ENCODE measurements around the gene CYP27B1. TPM values are rescaled to one million over a fixed set of nuclear protein-coding genes. Genes with fewer than 3 reads are reported as not detected.

CYP27B1 gene
- total and polyA plus RNA-seq, 2 experiments from 2014 or later = 1.1 to 2.7 TPM

DNA sequence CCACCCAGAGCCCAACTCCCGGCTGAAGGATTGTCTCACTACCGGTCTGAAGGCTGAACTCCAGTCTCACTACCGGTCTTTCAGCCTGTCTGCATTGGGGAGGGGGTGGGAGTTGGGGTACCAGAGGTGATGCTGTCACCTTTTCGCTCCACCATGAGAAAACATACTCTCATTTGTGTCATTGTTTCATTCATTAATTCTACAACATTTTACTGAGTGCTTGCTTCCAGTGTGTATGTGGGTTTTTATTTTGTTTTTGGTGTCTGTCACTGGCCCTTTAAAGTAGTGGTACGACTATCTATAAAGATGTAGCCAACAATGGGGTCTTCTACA is 14.2 kb downstream of the CYP27B1 start (continued):
- TF ChIP-seq ZNF331 (CRISPR knock-in tag; IDR thresholded peaks at IDR 0.05; ENCODE audit: low read depth) = no peak
- TF ChIP-seq, protein P1, sequence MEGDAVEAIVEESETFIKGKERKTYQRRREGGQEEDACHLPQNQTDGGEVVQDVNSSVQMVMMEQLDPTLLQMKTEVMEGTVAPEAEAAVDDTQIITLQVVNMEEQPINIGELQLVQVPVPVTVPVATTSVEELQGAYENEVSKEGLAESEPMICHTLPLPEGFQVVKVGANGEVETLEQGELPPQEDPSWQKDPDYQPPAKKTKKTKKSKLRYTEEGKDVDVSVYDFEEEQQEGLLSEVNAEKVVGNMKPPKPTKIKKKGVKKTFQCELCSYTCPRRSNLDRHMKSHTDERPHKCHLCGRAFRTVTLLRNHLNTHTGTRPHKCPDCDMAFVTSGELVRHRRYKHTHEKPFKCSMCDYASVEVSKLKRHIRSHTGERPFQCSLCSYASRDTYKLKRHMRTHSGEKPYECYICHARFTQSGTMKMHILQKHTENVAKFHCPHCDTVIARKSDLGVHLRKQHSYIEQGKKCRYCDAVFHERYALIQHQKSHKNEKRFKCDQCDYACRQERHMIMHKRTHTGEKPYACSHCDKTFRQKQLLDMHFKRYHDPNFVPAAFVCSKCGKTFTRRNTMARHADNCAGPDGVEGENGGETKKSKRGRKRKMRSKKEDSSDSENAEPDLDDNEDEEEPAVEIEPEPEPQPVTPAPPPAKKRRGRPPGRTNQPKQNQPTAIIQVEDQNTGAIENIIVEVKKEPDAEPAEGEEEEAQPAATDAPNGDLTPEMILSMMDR (conservative IDR thresholded peaks at IDR 0.05; ENCODE audit: low read depth in 2 of 2) = no peak
- no peak for TF ChIP-seq EZH2 (IDR thresholded peaks at IDR 0.05; ENCODE audit: low read depth, unreplicated experiment)
- TF ChIP-seq CREB1 (CRISPR knock-in tag; IDR thresholded peaks at IDR 0.05; ENCODE audit: low read depth) = no peak
- TF ChIP-seq EZH2phosphoT487 (IDR thresholded peaks at IDR 0.05; ENCODE audit: unreplicated experiment) = no peak
- TF ChIP-seq JUNB (IDR thresholded peaks at IDR 0.05; ENCODE audit: unreplicated experiment) = no peak

DNA sequence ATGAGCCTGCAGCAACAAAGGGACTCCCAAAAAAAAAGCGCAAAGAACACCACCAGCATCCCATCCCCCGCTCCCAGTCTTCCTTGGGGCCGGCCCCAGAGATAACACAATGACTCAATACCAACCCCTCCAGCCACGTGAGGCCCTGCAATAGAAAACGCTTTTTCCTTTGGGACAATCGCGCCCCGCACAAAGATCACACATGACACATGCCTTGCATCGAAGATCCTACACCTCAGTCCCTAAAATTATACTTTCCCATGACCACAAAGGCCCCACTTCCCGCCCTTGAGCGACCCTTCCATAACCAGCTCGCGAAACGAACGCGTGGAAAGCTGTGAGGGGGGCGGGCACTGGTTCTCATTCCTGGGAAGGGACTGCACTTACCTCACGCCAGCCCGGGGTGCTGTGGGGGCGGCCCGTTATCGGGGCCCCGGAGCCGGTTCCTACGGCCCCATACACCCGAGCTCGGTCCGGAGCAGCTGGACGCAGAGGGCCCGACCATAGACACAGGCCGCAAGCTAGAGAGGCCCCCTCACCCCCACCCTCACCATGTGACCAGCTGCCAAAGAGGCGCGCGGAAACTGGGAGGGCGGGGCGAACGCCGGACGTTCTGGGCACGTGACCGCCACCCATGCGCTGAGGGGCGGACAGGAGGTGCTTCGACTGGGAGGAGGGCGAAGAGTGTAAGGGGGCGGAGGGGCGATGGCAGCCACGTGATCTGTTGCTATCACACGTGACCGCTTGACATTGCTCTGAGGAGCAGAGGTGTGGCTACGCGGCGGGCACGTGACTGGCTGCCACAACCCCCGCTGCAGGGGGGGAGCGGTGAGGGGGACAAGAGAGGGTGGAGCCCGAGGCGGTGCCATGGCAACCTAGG is 14.8 kb downstream of the CYP27B1 start, which contains the start of gene CDK4:
Gene CDK4 (minus strand): TSS at position 523 of the 880 bp plus-strand sequence. CDS start 593 bp downstream, outside the sequence.
- Histone ChIP-seq H3K9me2 (ENCODE audit: insufficient read depth) (no peaks in the 10 kb centered on the region), H3K4me3 (peak within 1 kb of the TSS; percentile 97), H2AFZ (peak within 1 kb of the TSS; percentile 63), H3K4me2 (peak within 1 kb of the TSS; percentile 99), H3K27me3 (ENCODE audit: insufficient read depth) (peaks cover 39% of the 10 kb centered on the region), H4K20me1 (replicated peaks; ENCODE audit: insufficient read depth) (no peaks in the 10 kb centered on the region; the same call in 1 of the 2 replicates), H3K36me3 (ENCODE audit: insufficient read depth) (peaks cover 12% of the 10 kb centered on the region), H3F3A (replicated peaks; ENCODE audit: low read depth) (peaks cover 36% of the 10 kb centered on the region), H3K79me2 (replicated peaks; ENCODE audit: insufficient read depth) (peaks cover 26% of the 10 kb centered on the region), H3K27ac (ENCODE audit: low read depth) (peak within 1 kb of the TSS; percentile 90; the same call in 1 of the 2 replicates), H3K4me1 (ENCODE audit: insufficient read depth) (peaks cover 34% of the 10 kb centered on the region)
- peaks cover 49% of the 10 kb centered on the region for H3K36me3 Mint-ChIP-seq (ENCODE audit: low read depth)
- ATAC-seq = peak; percentile 70
- H3K27me3 Mint-ChIP-seq (ENCODE audit: insufficient read depth, low read depth, poor library complexity) = peaks cover 41% of the 10 kb centered on the region
- H3K4me3 Mint-ChIP-seq = peak within 1 kb of the TSS; percentile 99
- peak; percentile 81 for TF ChIP-seq POLR2AphosphoS5 (IDR thresholded peaks at IDR 0.05; ENCODE audit: low read depth)
- no peak for TF ChIP-seq NANOG (IDR thresholded peaks at IDR 0.05; ENCODE audit: borderline replicate concordance)
- TF ChIP-seq CREB1 (CRISPR knock-in tag; IDR thresholded peaks at IDR 0.05; ENCODE audit: low read depth) = peak; percentile 72
- TF ChIP-seq, protein P2, sequence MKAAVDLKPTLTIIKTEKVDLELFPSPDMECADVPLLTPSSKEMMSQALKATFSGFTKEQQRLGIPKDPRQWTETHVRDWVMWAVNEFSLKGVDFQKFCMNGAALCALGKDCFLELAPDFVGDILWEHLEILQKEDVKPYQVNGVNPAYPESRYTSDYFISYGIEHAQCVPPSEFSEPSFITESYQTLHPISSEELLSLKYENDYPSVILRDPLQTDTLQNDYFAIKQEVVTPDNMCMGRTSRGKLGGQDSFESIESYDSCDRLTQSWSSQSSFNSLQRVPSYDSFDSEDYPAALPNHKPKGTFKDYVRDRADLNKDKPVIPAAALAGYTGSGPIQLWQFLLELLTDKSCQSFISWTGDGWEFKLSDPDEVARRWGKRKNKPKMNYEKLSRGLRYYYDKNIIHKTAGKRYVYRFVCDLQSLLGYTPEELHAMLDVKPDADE (IDR thresholded peaks at IDR 0.05) = peak; percentile 76
- peak; percentile 100 for DNase-seq (ENCODE audit: low spot score)
- H3K4me1 Mint-ChIP-seq = peaks cover 39% of the 10 kb centered on the region
- peak within 1 kb of the TSS; percentile 99 for H3K27ac Mint-ChIP-seq
- H3K9me3 Mint-ChIP-seq = no peaks in the 10 kb centered on the region; the same call in 2 of the 3 replicates

DNA sequence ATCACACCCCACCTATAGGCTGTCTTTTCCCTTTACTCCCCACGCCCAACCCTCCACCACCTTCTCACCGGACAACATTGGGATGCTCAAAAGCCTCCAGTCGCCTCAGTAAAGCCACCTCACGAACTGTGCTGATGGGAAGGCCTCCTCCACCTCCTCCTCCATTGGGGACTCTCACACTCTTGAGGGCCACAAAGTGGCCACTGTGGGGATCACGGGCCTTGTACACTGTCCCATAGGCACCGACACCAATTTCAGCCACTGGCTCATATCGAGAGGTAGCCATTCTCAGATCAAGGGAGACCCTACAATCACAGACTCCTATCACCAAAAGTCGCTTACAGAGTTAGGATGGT is 15.5 kb downstream of the CYP27B1 start:
- Mint-ChIP-seq H3K4me3 (peak overlapping the region; percentile 99), H3K9me3 (no peaks in the 10 kb centered on the region; the same call in 2 of the 3 replicates), H3K4me1 (peaks cover 34% of the 10 kb centered on the region), H3K36me3 (ENCODE audit: low read depth) (peaks cover 56% of the 10 kb centered on the region), H3K27ac (peak overlapping the region; percentile 99), H3K27me3 (ENCODE audit: insufficient read depth, low read depth, poor library complexity) (peaks cover 35% of the 10 kb centered on the region)
- Histone ChIP-seq H3K4me2 (peak overlapping the region; percentile 99), H3K27me3 (ENCODE audit: insufficient read depth) (peaks cover 33% of the 10 kb centered on the region), H3F3A (replicated peaks; ENCODE audit: low read depth) (peaks cover 41% of the 10 kb centered on the region), H3K4me3 (peak overlapping the region; percentile 97), H3K9me2 (ENCODE audit: insufficient read depth) (no peaks in the 10 kb centered on the region), H3K79me2 (replicated peaks; ENCODE audit: insufficient read depth) (peaks cover 26% of the 10 kb centered on the region), H2AFZ (no peak overlapping the region), H3K27ac (ENCODE audit: low read depth) (peak overlapping the region; percentile 59; the same call in 1 of the 2 replicates), H3K4me1 (ENCODE audit: insufficient read depth) (peaks cover 30% of the 10 kb centered on the region), H3K36me3 (ENCODE audit: insufficient read depth) (peaks cover 16% of the 10 kb centered on the region), H4K20me1 (replicated peaks; ENCODE audit: insufficient read depth) (no peaks in the 10 kb centered on the region; the same call in 1 of the 2 replicates)
- no peak for DNase-seq (ENCODE audit: low spot score)
- ATAC-seq = no peak
- no peak for TF ChIP-seq EZH2 (IDR thresholded peaks at IDR 0.05; ENCODE audit: low read depth, unreplicated experiment)
- TF ChIP-seq, protein P2 (IDR thresholded peaks at IDR 0.05) = no peak
- no peak for TF ChIP-seq STAT1 (IDR thresholded peaks at IDR 0.05; ENCODE audit: unreplicated experiment)
- TF ChIP-seq, protein P3, sequence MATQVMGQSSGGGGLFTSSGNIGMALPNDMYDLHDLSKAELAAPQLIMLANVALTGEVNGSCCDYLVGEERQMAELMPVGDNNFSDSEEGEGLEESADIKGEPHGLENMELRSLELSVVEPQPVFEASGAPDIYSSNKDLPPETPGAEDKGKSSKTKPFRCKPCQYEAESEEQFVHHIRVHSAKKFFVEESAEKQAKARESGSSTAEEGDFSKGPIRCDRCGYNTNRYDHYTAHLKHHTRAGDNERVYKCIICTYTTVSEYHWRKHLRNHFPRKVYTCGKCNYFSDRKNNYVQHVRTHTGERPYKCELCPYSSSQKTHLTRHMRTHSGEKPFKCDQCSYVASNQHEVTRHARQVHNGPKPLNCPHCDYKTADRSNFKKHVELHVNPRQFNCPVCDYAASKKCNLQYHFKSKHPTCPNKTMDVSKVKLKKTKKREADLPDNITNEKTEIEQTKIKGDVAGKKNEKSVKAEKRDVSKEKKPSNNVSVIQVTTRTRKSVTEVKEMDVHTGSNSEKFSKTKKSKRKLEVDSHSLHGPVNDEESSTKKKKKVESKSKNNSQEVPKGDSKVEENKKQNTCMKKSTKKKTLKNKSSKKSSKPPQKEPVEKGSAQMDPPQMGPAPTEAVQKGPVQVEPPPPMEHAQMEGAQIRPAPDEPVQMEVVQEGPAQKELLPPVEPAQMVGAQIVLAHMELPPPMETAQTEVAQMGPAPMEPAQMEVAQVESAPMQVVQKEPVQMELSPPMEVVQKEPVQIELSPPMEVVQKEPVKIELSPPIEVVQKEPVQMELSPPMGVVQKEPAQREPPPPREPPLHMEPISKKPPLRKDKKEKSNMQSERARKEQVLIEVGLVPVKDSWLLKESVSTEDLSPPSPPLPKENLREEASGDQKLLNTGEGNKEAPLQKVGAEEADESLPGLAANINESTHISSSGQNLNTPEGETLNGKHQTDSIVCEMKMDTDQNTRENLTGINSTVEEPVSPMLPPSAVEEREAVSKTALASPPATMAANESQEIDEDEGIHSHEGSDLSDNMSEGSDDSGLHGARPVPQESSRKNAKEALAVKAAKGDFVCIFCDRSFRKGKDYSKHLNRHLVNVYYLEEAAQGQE (IDR thresholded peaks at IDR 0.05; ENCODE audit: unreplicated experiment) = no peak
- no peak for TF ChIP-seq CREB1 (CRISPR knock-in tag; IDR thresholded peaks at IDR 0.05; ENCODE audit: low read depth)
